Measurements from ENCODE around the gene NT5DC4.

The NT5DC4 gene

GRCh38 chr2:112724591-112725525 is 4.0 kb downstream of the NT5DC4 start:
- DNase-seq = no peak

GRCh38 chr2:112725545-112726457 is 5.0 kb downstream of the NT5DC4 start:
- DNase-seq = no peak

GRCh38 chr2:112726487-112727190 is 5.8 kb downstream of the NT5DC4 start:
- peak; percentile 86 for DNase-seq

GRCh38 chr2:112727276-112728028 is 6.6 kb downstream of the NT5DC4 start:
- no peak for DNase-seq

GRCh38 chr2:112728029-112728362 is 7.2 kb downstream of the NT5DC4 start:
- no peak for DNase-seq

GRCh38 chr2:112728378-112729175 is 7.8 kb downstream of the NT5DC4 start:
- no peak for DNase-seq

- no peak for DNase-seq
These were observed 9.4 kb downstream of the NT5DC4 start for GRCh38 chr2:112730216-112730615.

- no peak for DNase-seq
These were observed 10.0 kb downstream of the NT5DC4 start for GRCh38 chr2:112730791-112731190.

- no peak for DNase-seq
These were observed 10.7 kb downstream of the NT5DC4 start for GRCh38 chr2:112731479-112731878.

GRCh38 chr2:112733456-112733855 is 12.6 kb downstream of the NT5DC4 start:
- DNase-seq = no peak

GRCh38 chr2:112733871-112734270 is 13.1 kb downstream of the NT5DC4 start:
- DNase-seq = no peak

- no peak for DNase-seq
These were observed 16.9 kb downstream of the NT5DC4 start for GRCh38 chr2:112737542-112738232.

- DNase-seq = no peak
These were observed 19.7 kb downstream of the NT5DC4 start for GRCh38 chr2:112740527-112740926.

- DNase-seq = peak; percentile 79
These were observed 29.1 kb downstream of the NT5DC4 start for GRCh38 chr2:112749755-112750559.

GRCh38 chr2:112750560-112750843 is 29.7 kb downstream of the NT5DC4 start:
- no peak for DNase-seq

GRCh38 chr2:112751451-112752197 is 30.8 kb downstream of the NT5DC4 start:
- DNase-seq = no peak

- DNase-seq = no peak
These were observed 31.8 kb downstream of the NT5DC4 start for GRCh38 chr2:112752667-112753066.

GRCh38 chr2:112754564-112754963 is 33.7 kb downstream of the NT5DC4 start:
- no peak for DNase-seq

GRCh38 chr2:112755444-112755843 is 34.6 kb downstream of the NT5DC4 start:
- DNase-seq = no peak

All from activated gamma-delta T cell treated with Interleukin-2 at 50 U/mL for 16 hours (primary cell).